Liver (tissue), 9 donors: ENCODE measurements around the gene SLC25A39. TPM values are rescaled to one million over a fixed set of nuclear protein-coding genes. Genes with fewer than 3 reads are reported as not detected.

Source experiments
- DNase-seq: peaks from one replicate; pipeline ENCODE4 v3.0.0-alpha.2; 2017; ENCODE audit warnings: low spot score
- H3K27ac ChIP-seq, 2 donors: one replicate each; pipeline ENCODE4 v1.7.0; 2013; ENCODE audit warnings: inconsistent platforms in 2 of 2, low read length in 2 of 2, control low read depth in 1 of 2, low read depth in 1 of 2, mild to moderate bottlenecking in 1 of 2
- H3K27me3 ChIP-seq, 4 donors: one replicate each; pipeline versions ENCODE4 v1.6.1 to v1.7.0; 2013; ENCODE audit warnings: low read length in 3 of 4, inconsistent platforms in 1 of 4, mild to moderate bottlenecking in 1 of 4, moderate library complexity in 1 of 4; ENCODE audit not compliant: control insufficient read depth in 4 of 4, insufficient read depth in 4 of 4
- H3K36me3 ChIP-seq, 4 donors: one replicate each; pipeline versions ENCODE4 v1.6.1 to v1.7.0; 2013; ENCODE audit warnings: low read length in 3 of 4, mild to moderate bottlenecking in 3 of 4, low read depth in 1 of 4, moderate library complexity in 1 of 4; ENCODE audit not compliant: control insufficient read depth in 4 of 4, insufficient read depth in 3 of 4
- H3K4me1 ChIP-seq, 4 donors: one replicate each; pipeline versions ENCODE4 v1.6.1 to v1.7.0; 2013; ENCODE audit warnings: low read length in 3 of 4, mild to moderate bottlenecking in 3 of 4, moderate library complexity in 1 of 4; ENCODE audit not compliant: control insufficient read depth in 4 of 4, insufficient read depth in 4 of 4
- H3K4me3 ChIP-seq, 3 donors: one replicate each; pipeline versions ENCODE4 v1.6.1 to v1.7.0; 2013; ENCODE audit warnings: low read length in 3 of 3, control low read depth in 1 of 3, low read depth in 1 of 3, mild to moderate bottlenecking in 1 of 3
- H3K9ac ChIP-seq, 2 donors: one replicate each; pipeline ENCODE4 v1.7.0; 2013; ENCODE audit warnings: low read length in 2 of 2, mild to moderate bottlenecking in 2 of 2, moderate library complexity in 2 of 2, control low read depth in 1 of 2, low read depth in 1 of 2
- H3K9me3 ChIP-seq, 4 donors: one replicate each; pipeline versions ENCODE4 v1.6.1 to v1.7.0; 2013; ENCODE audit warnings: low read length in 3 of 4; ENCODE audit not compliant: control insufficient read depth in 4 of 4
- EGR1 ChIP-seq, 2 donors: IDR thresholded peaks; 2 replicates each; pipeline ENCODE4 v1.6.1; 2016 to 2018; ENCODE audit warnings: antibody characterized with exemption in 2 of 2, low read depth in 2 of 2
- FOXA1 ChIP-seq: IDR thresholded peaks from 2 replicates; pipeline ENCODE4 v1.6.1; 2016; ENCODE audit warnings: antibody characterized with exemption
- FOXA2 ChIP-seq: IDR thresholded peaks from 2 replicates; pipeline ENCODE4 v1.6.1; 2016; ENCODE audit warnings: antibody characterized with exemption
- GABPA ChIP-seq, 2 donors: IDR thresholded peaks in 1 of 2; conservative IDR thresholded peaks in 1 of 2; 2 replicates each; pipeline ENCODE4 v1.6.1; 2016; ENCODE audit warnings: antibody characterized with exemption in 2 of 2, mild to moderate bottlenecking in 1 of 2, moderate library complexity in 1 of 2
- HNF4A ChIP-seq, 2 donors: conservative IDR thresholded peaks; 2 replicates each; pipeline ENCODE4 v1.6.1; 2016; ENCODE audit warnings: antibody characterized with exemption in 2 of 2, mild to moderate bottlenecking in 2 of 2
- HNF4G ChIP-seq: IDR thresholded peaks from 2 replicates; pipeline ENCODE4 v1.6.1; 2016; ENCODE audit warnings: antibody characterized with exemption
- JUND ChIP-seq, 2 donors: IDR thresholded peaks; 2 replicates each; pipeline ENCODE4 v1.6.1; 2016; ENCODE audit warnings: antibody characterized with exemption in 2 of 2
- NR2F2 ChIP-seq: IDR thresholded peaks from 2 replicates; pipeline ENCODE4 v1.6.1; 2016; ENCODE audit warnings: antibody characterized with exemption
- RAD21 ChIP-seq, 2 donors: IDR thresholded peaks; 2 replicates each; pipeline ENCODE4 v1.6.1; 2016; ENCODE audit warnings: antibody characterized with exemption in 2 of 2, mild to moderate bottlenecking in 2 of 2
- RXRA ChIP-seq, 2 donors: IDR thresholded peaks; 2 replicates each; pipeline ENCODE4 v1.6.1; 2017 to 2018; ENCODE audit warnings: antibody characterized with exemption in 2 of 2, mild to moderate bottlenecking in 1 of 2
- SP1 ChIP-seq: IDR thresholded peaks from 2 replicates; pipeline ENCODE4 v1.6.1; 2018; ENCODE audit warnings: antibody characterized with exemption, mild to moderate bottlenecking
- TAF1 ChIP-seq: conservative IDR thresholded peaks from 2 replicates; pipeline ENCODE4 v1.6.1; 2016; ENCODE audit warnings: antibody characterized with exemption, mild to moderate bottlenecking
- YY1 ChIP-seq: IDR thresholded peaks from 2 replicates; pipeline ENCODE4 v1.6.1; 2016; ENCODE audit warnings: antibody characterized with exemption, mild to moderate bottlenecking
- WGBS: extraction: QIAGEN DNeasy Blood & Tissue Kit; methylation state at CpG from one replicate; pipeline ENCODE4 v1.1.7; 2013; 5-methylcytosine and 5-hydroxymethylcytosine counted together
- polyA plus RNA-seq, 2 donors: library from polyadenylated mRNA; stranded (reverse) in 1 of 2; unstranded in 1 of 2; fragments of 200-250 nt in 1 of 2; fragments of >200 nt in 1 of 2; fragmentation: Nextera tagmentation in 1 of 2; extraction: Ambion mirVana in 1 of 2; gene quantifications; one replicate each; pipeline versions ENCODE4 v1.2.1 to v1.2.3, GENCODE V29; 2013 to 2015
- total RNA-seq, 2 donors: library from RNA; depleted of rRNA; stranded (reverse); fragments of >200 nt; gene quantifications; one replicate each; pipeline ENCODE4 v1.2.3, GENCODE V29; 2014
- TF ChIP-seq, protein P1 (sequence below): IDR thresholded peaks from 2 replicates; pipeline ENCODE4 v1.6.1; 2016; ENCODE audit warnings: antibody characterized with exemption
- TF ChIP-seq, protein P2 (sequence below): fragments of 150-350 bp; IDR thresholded peaks from 2 replicates; pipeline ENCODE4 v1.5.1; 2017; ENCODE audit warnings: improper control_type of control experiment, low read depth, low read length; ENCODE audit not compliant: missing input control
- TF ChIP-seq, protein P3 (sequence below): IDR thresholded peaks from 2 replicates; pipeline ENCODE4 v1.6.1; 2016; ENCODE audit warnings: antibody characterized with exemption
- TF ChIP-seq, protein P4 (sequence below): IDR thresholded peaks from 2 replicates; pipeline ENCODE4 v1.6.1; 2016; ENCODE audit warnings: antibody characterized with exemption, mild to moderate bottlenecking
- TF ChIP-seq, protein P5 (sequence below): IDR thresholded peaks from 2 replicates; pipeline ENCODE4 v1.6.1; 2016; ENCODE audit warnings: antibody characterized with exemption
- donor health status: healthy.
- donor health status: healthy.
- donor health status: healthy.
- donor health status: healthy.
- donor health status: healthy.

SLC25A39 gene
- total and polyA plus RNA-seq, 4 donors: 62.0 to 395 (median 83.8) TPM

DNA sequence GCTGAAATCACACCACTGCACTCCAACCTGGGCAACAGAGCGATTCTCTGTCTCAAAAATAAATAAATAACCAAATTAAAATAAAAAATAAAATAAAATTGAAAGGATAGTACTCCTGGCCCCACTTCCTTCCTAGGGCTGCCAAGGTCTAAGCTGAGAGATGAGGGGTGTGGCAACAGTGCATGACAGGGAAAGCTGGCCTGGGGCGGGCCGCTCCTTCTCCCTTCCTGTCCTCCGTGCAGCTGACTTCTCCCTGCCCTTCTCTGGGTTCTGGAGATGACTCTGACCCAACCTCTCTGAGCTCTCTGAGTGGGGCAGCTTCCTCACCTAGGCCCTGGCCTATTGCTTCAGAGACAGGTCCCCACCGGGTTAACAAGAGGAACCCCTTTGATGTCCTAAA, 8.7 kb upstream of the SLC25A39 start:
- no peak overlapping the region for H3K4me3 ChIP-seq
- WGBS: 83% methylated on average over 5 of the region's 5 CpGs
- H3K4me1 ChIP-seq: peaks cover 0 to 10% (median 4%) of the 10 kb centered on the region in 4 donors
- no peaks in the 10 kb centered on the region for H3K36me3 ChIP-seq
- no peak for DNase-seq
- no peak overlapping the region for H3K9ac ChIP-seq
- no peak overlapping the region for H3K27ac ChIP-seq
- TF ChIP-seq NR2F2 (no peak), JUND (IDR thresholded peaks at IDR 0.05) (no peak), FOXA1 (no peak), RXRA (IDR thresholded peaks at IDR 0.05) (no peak), HNF4G (no peak), EGR1 (IDR thresholded peaks at IDR 0.05; ENCODE audit: low read depth in 2 of 2) (no peak), RAD21 (IDR thresholded peaks at IDR 0.05) (no peak), YY1 (no peak), GABPA (IDR thresholded peaks at IDR 0.05 in 1 of 2, conservative IDR thresholded peaks at IDR 0.05 in 1 of 2) (no peak), SP1 (no peak), HNF4A (conservative IDR thresholded peaks at IDR 0.05) (no peak), TAF1 (no peak), FOXA2 (no peak)
- TF ChIP-seq, protein P1, sequence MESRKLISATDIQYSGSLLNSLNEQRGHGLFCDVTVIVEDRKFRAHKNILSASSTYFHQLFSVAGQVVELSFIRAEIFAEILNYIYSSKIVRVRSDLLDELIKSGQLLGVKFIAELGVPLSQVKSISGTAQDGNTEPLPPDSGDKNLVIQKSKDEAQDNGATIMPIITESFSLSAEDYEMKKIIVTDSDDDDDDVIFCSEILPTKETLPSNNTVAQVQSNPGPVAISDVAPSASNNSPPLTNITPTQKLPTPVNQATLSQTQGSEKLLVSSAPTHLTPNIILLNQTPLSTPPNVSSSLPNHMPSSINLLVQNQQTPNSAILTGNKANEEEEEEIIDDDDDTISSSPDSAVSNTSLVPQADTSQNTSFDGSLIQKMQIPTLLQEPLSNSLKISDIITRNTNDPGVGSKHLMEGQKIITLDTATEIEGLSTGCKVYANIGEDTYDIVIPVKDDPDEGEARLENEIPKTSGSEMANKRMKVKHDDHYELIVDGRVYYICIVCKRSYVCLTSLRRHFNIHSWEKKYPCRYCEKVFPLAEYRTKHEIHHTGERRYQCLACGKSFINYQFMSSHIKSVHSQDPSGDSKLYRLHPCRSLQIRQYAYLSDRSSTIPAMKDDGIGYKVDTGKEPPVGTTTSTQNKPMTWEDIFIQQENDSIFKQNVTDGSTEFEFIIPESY: no peak
- TF ChIP-seq, protein P2, sequence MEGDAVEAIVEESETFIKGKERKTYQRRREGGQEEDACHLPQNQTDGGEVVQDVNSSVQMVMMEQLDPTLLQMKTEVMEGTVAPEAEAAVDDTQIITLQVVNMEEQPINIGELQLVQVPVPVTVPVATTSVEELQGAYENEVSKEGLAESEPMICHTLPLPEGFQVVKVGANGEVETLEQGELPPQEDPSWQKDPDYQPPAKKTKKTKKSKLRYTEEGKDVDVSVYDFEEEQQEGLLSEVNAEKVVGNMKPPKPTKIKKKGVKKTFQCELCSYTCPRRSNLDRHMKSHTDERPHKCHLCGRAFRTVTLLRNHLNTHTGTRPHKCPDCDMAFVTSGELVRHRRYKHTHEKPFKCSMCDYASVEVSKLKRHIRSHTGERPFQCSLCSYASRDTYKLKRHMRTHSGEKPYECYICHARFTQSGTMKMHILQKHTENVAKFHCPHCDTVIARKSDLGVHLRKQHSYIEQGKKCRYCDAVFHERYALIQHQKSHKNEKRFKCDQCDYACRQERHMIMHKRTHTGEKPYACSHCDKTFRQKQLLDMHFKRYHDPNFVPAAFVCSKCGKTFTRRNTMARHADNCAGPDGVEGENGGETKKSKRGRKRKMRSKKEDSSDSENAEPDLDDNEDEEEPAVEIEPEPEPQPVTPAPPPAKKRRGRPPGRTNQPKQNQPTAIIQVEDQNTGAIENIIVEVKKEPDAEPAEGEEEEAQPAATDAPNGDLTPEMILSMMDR: no peak
- TF ChIP-seq, protein P3, sequence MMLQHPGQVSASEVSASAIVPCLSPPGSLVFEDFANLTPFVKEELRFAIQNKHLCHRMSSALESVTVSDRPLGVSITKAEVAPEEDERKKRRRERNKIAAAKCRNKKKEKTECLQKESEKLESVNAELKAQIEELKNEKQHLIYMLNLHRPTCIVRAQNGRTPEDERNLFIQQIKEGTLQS: no peak
- TF ChIP-seq, protein P4, sequence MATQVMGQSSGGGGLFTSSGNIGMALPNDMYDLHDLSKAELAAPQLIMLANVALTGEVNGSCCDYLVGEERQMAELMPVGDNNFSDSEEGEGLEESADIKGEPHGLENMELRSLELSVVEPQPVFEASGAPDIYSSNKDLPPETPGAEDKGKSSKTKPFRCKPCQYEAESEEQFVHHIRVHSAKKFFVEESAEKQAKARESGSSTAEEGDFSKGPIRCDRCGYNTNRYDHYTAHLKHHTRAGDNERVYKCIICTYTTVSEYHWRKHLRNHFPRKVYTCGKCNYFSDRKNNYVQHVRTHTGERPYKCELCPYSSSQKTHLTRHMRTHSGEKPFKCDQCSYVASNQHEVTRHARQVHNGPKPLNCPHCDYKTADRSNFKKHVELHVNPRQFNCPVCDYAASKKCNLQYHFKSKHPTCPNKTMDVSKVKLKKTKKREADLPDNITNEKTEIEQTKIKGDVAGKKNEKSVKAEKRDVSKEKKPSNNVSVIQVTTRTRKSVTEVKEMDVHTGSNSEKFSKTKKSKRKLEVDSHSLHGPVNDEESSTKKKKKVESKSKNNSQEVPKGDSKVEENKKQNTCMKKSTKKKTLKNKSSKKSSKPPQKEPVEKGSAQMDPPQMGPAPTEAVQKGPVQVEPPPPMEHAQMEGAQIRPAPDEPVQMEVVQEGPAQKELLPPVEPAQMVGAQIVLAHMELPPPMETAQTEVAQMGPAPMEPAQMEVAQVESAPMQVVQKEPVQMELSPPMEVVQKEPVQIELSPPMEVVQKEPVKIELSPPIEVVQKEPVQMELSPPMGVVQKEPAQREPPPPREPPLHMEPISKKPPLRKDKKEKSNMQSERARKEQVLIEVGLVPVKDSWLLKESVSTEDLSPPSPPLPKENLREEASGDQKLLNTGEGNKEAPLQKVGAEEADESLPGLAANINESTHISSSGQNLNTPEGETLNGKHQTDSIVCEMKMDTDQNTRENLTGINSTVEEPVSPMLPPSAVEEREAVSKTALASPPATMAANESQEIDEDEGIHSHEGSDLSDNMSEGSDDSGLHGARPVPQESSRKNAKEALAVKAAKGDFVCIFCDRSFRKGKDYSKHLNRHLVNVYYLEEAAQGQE: no peak
- TF ChIP-seq, protein P5, sequence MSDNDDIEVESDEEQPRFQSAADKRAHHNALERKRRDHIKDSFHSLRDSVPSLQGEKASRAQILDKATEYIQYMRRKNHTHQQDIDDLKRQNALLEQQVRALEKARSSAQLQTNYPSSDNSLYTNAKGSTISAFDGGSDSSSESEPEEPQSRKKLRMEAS: no peak
- H3K9me3 ChIP-seq: no peaks in the 10 kb centered on the region
- no peaks in the 10 kb centered on the region for H3K27me3 ChIP-seq
